HG03571 (cell line): ENCODE data around the gene ALOX15B.

Experiments
- ATAC-seq: cut with Tn5 transposase; IDR thresholded peaks from one replicate; pipeline ENCODE4 v1.9.1; 2021; ENCODE audit not compliant: unreplicated experiment

ALOX15B gene

DNA sequence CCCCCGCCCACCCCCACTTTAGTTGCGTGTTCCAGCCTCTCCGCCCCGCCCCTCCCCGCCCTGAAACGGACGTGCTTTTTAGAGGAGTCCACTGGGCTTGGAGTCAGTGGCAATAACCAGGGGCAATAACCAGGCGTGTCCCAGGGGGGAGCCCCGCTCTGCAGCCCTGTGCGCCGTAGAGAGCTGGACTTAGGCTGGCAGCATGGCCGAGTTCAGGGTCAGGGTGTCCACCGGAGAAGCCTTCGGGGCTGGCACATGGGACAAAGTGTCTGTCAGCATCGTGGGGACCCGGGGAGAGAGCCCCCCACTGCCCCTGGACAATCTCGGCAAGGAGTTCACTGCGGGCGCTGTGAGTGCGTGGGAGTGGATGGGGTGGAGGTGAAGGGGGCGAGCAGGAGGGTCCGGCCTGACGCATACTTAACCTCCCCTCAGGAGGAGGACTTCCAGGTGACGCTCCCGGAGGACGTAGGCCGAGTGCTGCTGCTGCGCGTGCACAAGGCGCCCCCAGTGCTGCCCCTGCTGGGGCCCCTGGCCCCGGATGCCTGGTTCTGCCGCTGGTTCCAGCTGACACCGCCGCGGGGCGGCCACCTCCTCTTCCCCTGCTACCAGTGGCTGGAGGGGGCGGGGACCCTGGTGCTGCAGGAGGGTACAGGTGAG, at the start of gene ALOX15B:
Gene ALOX15B (plus strand): TSS at position 106 of the 657 bp plus-strand sequence. CDS start 97 bp downstream, at position 203.
- no peak for ATAC-seq

DNA sequence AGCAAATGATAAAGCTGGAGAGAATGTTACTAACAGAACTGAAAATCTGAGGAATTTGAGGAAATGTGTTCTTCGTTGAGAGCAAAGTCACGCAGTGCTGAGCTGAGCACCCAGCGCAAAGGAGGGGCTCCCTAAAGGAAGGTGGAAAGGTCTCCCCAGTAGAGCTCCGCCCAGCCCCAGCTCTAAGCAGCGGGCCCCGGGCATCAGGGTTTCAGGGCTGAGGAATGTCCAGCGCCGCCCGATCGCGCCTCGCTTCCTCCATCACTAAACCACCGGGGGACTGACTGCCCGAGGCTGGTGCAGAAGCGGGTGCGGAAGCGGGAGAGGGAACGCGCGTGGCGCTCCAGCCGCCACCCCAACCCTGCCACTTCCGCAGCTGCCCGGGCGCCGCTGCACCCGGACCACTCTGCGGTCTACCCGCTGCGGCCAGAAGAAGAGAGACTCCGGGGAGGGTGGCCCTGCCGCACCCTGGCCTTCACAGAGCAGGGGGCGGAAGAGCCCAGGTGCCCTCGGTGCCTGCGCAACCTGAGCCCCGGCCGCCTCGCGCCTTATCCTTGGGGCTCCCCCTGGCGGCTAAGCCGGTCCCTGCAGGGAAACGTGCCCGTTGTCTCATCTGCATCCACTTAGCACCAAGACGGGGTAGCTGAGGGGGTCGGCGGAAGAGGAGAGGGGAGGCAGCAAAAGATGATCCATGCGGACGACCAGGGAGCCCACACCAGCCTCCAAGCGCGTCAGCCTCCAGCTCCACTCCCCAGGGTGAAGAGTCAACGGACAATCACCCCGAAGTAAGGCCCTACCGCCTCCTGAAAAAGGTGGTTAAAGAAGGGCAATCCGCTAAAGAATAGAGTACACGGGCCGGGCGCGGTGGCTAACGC, 48.8 kb upstream of the ALOX15B start:
- peak; percentile 79 for ATAC-seq

GRCh38 chr17:7992516-7992915, 46.3 kb upstream of the ALOX15B start:
- ATAC-seq, result no peak

GRCh38 chr17:7992924-7993323, 45.9 kb upstream of the ALOX15B start:
- ATAC-seq, result no peak

- no peak for ATAC-seq
Measured at GRCh38 chr17:7993972-7994589, 44.8 kb upstream of the ALOX15B start.

DNA sequence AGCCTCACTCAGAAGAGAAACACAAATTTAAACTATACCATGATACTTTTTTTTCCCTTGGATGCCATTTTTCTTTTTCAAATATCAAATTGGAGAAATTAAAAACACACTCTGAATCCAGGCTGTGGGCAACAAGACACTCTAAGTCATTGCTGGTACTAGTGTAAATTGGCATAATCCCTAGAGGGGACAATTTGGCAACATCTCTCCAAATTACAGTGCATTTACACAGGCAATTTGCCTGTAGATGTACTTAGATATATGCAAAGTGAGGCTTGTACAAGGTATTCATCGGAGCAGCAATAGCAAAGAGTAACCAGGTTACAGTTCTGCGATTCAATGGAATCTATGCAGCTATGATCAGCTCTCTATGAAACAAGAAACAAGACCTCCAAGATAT, 43.1 kb upstream of the ALOX15B start:
- ATAC-seq, result no peak

GRCh38 chr17:7997186-7997585, 41.7 kb upstream of the ALOX15B start:
- ATAC-seq, result no peak

DNA sequence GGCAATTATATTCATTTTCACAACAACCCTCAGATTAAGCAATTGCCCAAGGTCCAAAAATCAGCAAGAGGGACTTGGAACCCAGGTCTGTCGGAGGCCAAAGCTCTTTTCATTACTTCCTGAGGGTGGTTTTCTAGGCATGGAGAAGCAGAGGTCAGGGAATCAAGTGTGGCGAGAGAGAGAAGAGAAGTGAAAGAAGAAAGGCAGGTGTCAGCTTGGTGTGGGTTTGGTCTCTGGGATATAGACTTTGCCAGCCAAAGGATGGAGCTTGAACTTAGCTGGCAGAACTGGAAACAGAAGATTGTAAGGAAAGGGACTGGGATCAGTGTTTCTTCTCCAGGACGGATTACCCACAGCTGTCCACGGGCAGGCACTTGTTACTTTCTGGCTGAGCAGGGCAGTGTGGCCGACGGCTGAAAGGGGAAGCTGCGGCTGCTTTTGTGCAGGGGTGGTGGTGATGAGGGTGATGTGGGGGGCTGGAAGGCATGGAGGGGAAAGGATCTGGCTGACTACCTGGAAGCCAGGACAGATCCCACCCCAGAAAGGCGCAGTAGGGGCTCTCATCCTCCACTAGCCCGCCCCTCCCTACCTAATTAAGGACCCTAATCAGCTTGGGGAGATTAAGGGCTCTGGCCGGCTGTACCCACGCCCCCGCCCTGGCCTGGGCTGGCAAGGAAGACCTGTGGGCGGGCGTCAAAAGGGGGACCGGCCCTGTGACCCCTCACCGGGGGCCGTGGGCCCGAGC, 36.7 kb upstream of the ALOX15B start, which contains the start of gene GUCY2D:
Gene GUCY2D (plus strand): TSS at position 640 of the 745 bp plus-strand sequence. CDS start 433 bp downstream, outside the sequence.
- no peak for ATAC-seq

GRCh38 chr17:8002721-8003593, 35.9 kb upstream of the ALOX15B start:
- ATAC-seq, result no peak

GRCh38 chr17:8003594-8004181, 35.2 kb upstream of the ALOX15B start:
- ATAC-seq, result no peak

- ATAC-seq, result no peak
Measured at GRCh38 chr17:8004899-8005298, 34.0 kb upstream of the ALOX15B start.

DNA sequence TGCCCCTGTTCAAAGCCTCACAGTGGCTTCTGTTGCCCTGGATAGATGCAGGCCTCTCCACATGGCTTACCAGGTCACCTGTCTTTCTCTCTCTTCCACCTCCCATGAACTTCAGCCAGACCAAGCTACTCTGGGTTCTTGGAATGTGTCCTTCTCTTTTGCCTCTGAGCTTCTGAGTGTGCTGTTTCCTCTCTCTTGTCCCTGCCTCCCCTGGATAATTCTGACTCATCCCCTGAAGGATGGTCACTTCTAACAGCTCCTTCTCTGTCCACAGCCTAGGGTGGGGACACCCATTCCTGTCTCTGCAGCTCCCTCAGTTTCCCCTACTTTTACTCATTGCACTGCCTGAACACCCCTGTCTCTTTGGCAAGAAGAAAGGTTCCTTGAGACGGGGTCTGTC, 33.5 kb upstream of the ALOX15B start:
- ATAC-seq, result no peak

- ATAC-seq, result no peak
Measured at GRCh38 chr17:8005967-8006730, 32.7 kb upstream of the ALOX15B start.

DNA sequence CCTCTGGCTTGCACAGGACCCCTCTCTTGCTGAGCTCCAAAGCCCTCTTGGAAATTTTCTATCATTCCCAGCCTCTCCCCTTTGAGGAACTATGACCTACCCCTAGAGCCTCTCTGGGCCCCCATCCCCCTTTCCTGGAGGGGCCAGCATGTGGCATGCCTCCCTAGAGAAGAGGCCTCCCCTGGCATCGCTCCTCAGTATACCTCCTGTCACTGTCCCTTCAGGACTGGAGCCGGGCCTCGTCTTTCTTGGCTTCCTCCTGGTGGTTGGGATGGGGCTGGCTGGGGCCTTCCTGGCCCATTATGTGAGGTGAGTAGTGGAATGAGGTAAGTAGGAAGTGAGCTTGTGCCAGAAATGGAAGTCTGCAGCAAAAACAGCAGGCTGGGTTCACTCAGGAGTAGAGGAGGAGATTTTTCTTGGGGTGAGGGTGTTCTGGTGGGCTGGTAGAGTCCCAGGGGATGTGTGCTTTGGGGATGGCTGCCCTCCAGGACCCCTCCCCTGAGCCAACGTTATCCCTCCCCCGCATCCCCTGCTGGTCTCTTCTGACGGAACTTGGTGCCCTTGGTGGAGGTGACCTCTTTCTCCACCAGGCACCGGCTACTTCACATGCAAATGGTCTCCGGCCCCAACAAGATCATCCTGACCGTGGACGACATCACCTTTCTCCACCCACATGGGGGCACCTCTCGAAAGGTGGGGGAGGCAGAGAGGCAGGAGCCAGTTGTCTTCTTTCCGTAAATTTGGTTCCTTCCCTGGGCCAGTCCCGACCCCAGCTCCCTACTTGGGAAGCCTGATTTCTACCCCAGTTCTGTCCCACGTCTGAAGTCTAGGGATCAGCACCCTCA, 31.8 kb upstream of the ALOX15B start:
- ATAC-seq, result no peak

- no peak for ATAC-seq
Measured at GRCh38 chr17:8007836-8008235, 31.0 kb upstream of the ALOX15B start.

GRCh38 chr17:8012045-8012580, 26.7 kb upstream of the ALOX15B start:
- no peak for ATAC-seq

GRCh38 chr17:8012996-8013640, 25.7 kb upstream of the ALOX15B start:
- no peak for ATAC-seq
